Activated T-helper 17 cell treated with anti-CD3 and anti-CD28 coated beads, Interleukin-2, amount 50 U/mL, for 72 hours (primary cell): ENCODE measurements around the gene LACTB. TPM values are rescaled to one million over a fixed set of nuclear protein-coding genes. Genes with fewer than 3 reads are reported as not detected.
"Not testable (repeated sequence)": the region's sequence is repeated elsewhere in the genome, so short reads cannot be mapped to it uniquely, and the experiment has no call there.

Experiments
- ATAC-seq: fragments of 150-1000 bp; cut with Tn5 transposase; replicated peaks from 2 replicates; pipeline ENCODE4 v1.10.0; 2021; ENCODE audit warnings: mild to moderate bottlenecking, moderate library complexity
- H3K27ac Mint-ChIP-seq: one replicate; pipeline ENCODE4 v1.8.0; 2022; ENCODE audit warnings: mixed read lengths
- H3K27me3 Mint-ChIP-seq: one replicate; pipeline ENCODE4 v1.8.0; 2022; ENCODE audit warnings: mixed read lengths
- H3K36me3 Mint-ChIP-seq: one replicate; pipeline ENCODE4 v1.8.0; 2022; ENCODE audit warnings: low read depth, mild to moderate bottlenecking, mixed read lengths
- H3K4me1 Mint-ChIP-seq: one replicate; pipeline ENCODE4 v1.8.0; 2022; ENCODE audit warnings: mixed read lengths
- H3K4me3 Mint-ChIP-seq: one replicate; pipeline ENCODE4 v1.8.0; 2022; ENCODE audit warnings: mild to moderate bottlenecking, mixed read lengths
- H3K9me3 Mint-ChIP-seq: one replicate; pipeline ENCODE4 v1.8.0; 2022; ENCODE audit warnings: mixed read lengths
- total RNA-seq, 2 donors: library from RNA; stranded (reverse); gene quantifications; one replicate each; pipeline ENCODE4 v1.2.3, GENCODE V29; 2022

Gene LACTB
- total RNA-seq, 2 donors from 2014 or later: 20.3 to 26.0 TPM

- no peaks in the 10 kb centered on the region for H3K36me3 Mint-ChIP-seq
- H3K27ac Mint-ChIP-seq: peak overlapping the region; percentile 59
- ATAC-seq: no peak
- H3K9me3 Mint-ChIP-seq: no peaks in the 10 kb centered on the region
- H3K4me1 Mint-ChIP-seq: no peaks in the 10 kb centered on the region
- H3K4me3 Mint-ChIP-seq: no peak overlapping the region
- peaks cover 15% of the 10 kb centered on the region for H3K27me3 Mint-ChIP-seq
These were observed 18.2 kb upstream of the LACTB start for GRCh38 chr15:63103416-63103815.

GRCh38 chr15:63104727-63105126 lies 16.9 kb upstream of the LACTB start:
- Mint-ChIP-seq H3K27me3 (peaks cover 15% of the 10 kb centered on the region), H3K9me3 (no peaks in the 10 kb centered on the region), H3K36me3 (no peaks in the 10 kb centered on the region), H3K27ac (no peak overlapping the region), H3K4me1 (no peaks in the 10 kb centered on the region), H3K4me3 (no peak overlapping the region)
- no peak for ATAC-seq

GRCh38 chr15:63105354-63105753 lies 16.3 kb upstream of the LACTB start:
- not testable (repeated sequence) for H3K27ac Mint-ChIP-seq, H3K9me3 Mint-ChIP-seq, H3K4me3 Mint-ChIP-seq, H3K4me1 Mint-ChIP-seq, H3K36me3 Mint-ChIP-seq, ATAC-seq
- peaks cover 15% of the 10 kb centered on the region for H3K27me3 Mint-ChIP-seq

GRCh38 chr15:63107895-63108546 lies 13.6 kb upstream of the LACTB start:
- Mint-ChIP-seq H3K4me1 (no peaks in the 10 kb centered on the region), H3K4me3 (no peak overlapping the region), H3K36me3 (no peaks in the 10 kb centered on the region), H3K9me3 (no peaks in the 10 kb centered on the region), H3K27ac (no peak overlapping the region), H3K27me3 (peaks cover 15% of the 10 kb centered on the region)
- no peak for ATAC-seq

GRCh38 chr15:63109498-63109897 lies 12.2 kb upstream of the LACTB start:
- H3K4me1 Mint-ChIP-seq: no peaks in the 10 kb centered on the region
- no peak overlapping the region for H3K4me3 Mint-ChIP-seq
- peaks cover 9% of the 10 kb centered on the region for H3K27me3 Mint-ChIP-seq
- no peak overlapping the region for H3K27ac Mint-ChIP-seq
- no peaks in the 10 kb centered on the region for H3K9me3 Mint-ChIP-seq
- no peak for ATAC-seq
- H3K36me3 Mint-ChIP-seq: no peaks in the 10 kb centered on the region

GRCh38 chr15:63109920-63110319 lies 11.7 kb upstream of the LACTB start:
- Mint-ChIP-seq H3K9me3 (no peaks in the 10 kb centered on the region), H3K27ac (no peak overlapping the region), H3K27me3 (peaks cover 7% of the 10 kb centered on the region), H3K4me1 (no peaks in the 10 kb centered on the region), H3K36me3 (no peaks in the 10 kb centered on the region), H3K4me3 (no peak overlapping the region)
- no peak for ATAC-seq

GRCh38 chr15:63110428-63111026 lies 11.1 kb upstream of the LACTB start:
- Mint-ChIP-seq H3K36me3 (no peaks in the 10 kb centered on the region), H3K4me3 (no peak overlapping the region), H3K4me1 (no peaks in the 10 kb centered on the region), H3K27ac (no peak overlapping the region), H3K9me3 (no peaks in the 10 kb centered on the region), H3K27me3 (peaks cover 3% of the 10 kb centered on the region)
- ATAC-seq: no peak

- Mint-ChIP-seq H3K36me3 (no peaks in the 10 kb centered on the region), H3K27ac (no peak overlapping the region), H3K4me3 (no peak overlapping the region), H3K4me1 (no peaks in the 10 kb centered on the region), H3K27me3 (no peaks in the 10 kb centered on the region), H3K9me3 (no peaks in the 10 kb centered on the region)
- ATAC-seq: no peak
These were observed 10.2 kb upstream of the LACTB start for GRCh38 chr15:63111481-63111880.

GRCh38 chr15:63112871-63113270 lies 8.8 kb upstream of the LACTB start:
- H3K9me3 Mint-ChIP-seq: no peaks in the 10 kb centered on the region
- ATAC-seq: no peak
- H3K27me3 Mint-ChIP-seq: no peaks in the 10 kb centered on the region
- no peak overlapping the region for H3K27ac Mint-ChIP-seq
- no peaks in the 10 kb centered on the region for H3K36me3 Mint-ChIP-seq
- H3K4me3 Mint-ChIP-seq: no peak overlapping the region
- no peaks in the 10 kb centered on the region for H3K4me1 Mint-ChIP-seq

GRCh38 chr15:63114465-63114864 lies 7.2 kb upstream of the LACTB start:
- no peak for ATAC-seq
- Mint-ChIP-seq H3K9me3 (no peaks in the 10 kb centered on the region), H3K27ac (no peak overlapping the region), H3K4me1 (no peaks in the 10 kb centered on the region), H3K4me3 (no peak overlapping the region), H3K27me3 (no peaks in the 10 kb centered on the region), H3K36me3 (no peaks in the 10 kb centered on the region)

GRCh38 chr15:63118854-63119253 lies 2.8 kb upstream of the LACTB start:
- H3K4me1 Mint-ChIP-seq: peaks cover 4% of the 10 kb centered on the region
- H3K27ac Mint-ChIP-seq: no peak overlapping the region
- H3K36me3 Mint-ChIP-seq: peaks cover under 1% of the 10 kb centered on the region
- no peaks in the 10 kb centered on the region for H3K27me3 Mint-ChIP-seq
- H3K9me3 Mint-ChIP-seq: peaks cover 6% of the 10 kb centered on the region
- no peak for ATAC-seq
- H3K4me3 Mint-ChIP-seq: no peak overlapping the region

- peaks cover 6% of the 10 kb centered on the region for H3K9me3 Mint-ChIP-seq
- ATAC-seq: peak; percentile 95
- peaks cover 4% of the 10 kb centered on the region for H3K4me1 Mint-ChIP-seq
- peak overlapping the region; percentile 79 for H3K27ac Mint-ChIP-seq
- peaks cover 30% of the 10 kb centered on the region for H3K36me3 Mint-ChIP-seq
- H3K4me3 Mint-ChIP-seq: peak overlapping the region; percentile 83
- H3K27me3 Mint-ChIP-seq: no peaks in the 10 kb centered on the region
These were observed 578 bp downstream of the LACTB start for GRCh38 chr15:63122002-63122875.

GRCh38 chr15:63124506-63124905 lies 2.8 kb downstream of the LACTB start:
- ATAC-seq: no peak
- Mint-ChIP-seq H3K4me1 (peaks cover 4% of the 10 kb centered on the region), H3K36me3 (peaks cover 46% of the 10 kb centered on the region), H3K9me3 (peaks cover 6% of the 10 kb centered on the region), H3K27me3 (no peaks in the 10 kb centered on the region), H3K27ac (no peak overlapping the region), H3K4me3 (no peak overlapping the region)

- Mint-ChIP-seq H3K27me3 (no peaks in the 10 kb centered on the region), H3K36me3 (peaks cover 61% of the 10 kb centered on the region), H3K4me3 (no peak overlapping the region), H3K27ac (no peak overlapping the region), H3K4me1 (no peaks in the 10 kb centered on the region), H3K9me3 (no peaks in the 10 kb centered on the region)
- ATAC-seq: no peak
These were observed 5.1 kb downstream of the LACTB start for GRCh38 chr15:63126726-63127125.

- Mint-ChIP-seq H3K4me1 (no peaks in the 10 kb centered on the region), H3K27ac (peak overlapping the region; percentile 21), H3K27me3 (no peaks in the 10 kb centered on the region), H3K9me3 (no peaks in the 10 kb centered on the region), H3K36me3 (peaks cover 28% of the 10 kb centered on the region), H3K4me3 (no peak overlapping the region)
- ATAC-seq: no peak
These were observed 12.1 kb downstream of the LACTB start for GRCh38 chr15:63133786-63134185.
